Stimulated activated naive CD8-positive, alpha-beta T cell treated with anti-CD3 and anti-CD28 coated beads, Interleukin-15, Interleukin-2, amounts not matched to agents 100 U/mL and 50 U/mL, for 24 hours (primary cell): ENCODE results near the gene TRIM15.
"Not testable (repeated sequence)": the region's sequence is repeated elsewhere in the genome, so short reads cannot be mapped to it uniquely, and the experiment has no call there.

Experiments used
- ATAC-seq: fragments of 150-1000 bp; cut with Tn5 transposase; one replicate; pipeline ENCODE4 v1.10.0; 2021
- DNase-seq: peaks from one replicate; pipeline ENCODE4 v3.0.0; 2021

TRIM15 gene

DNA sequence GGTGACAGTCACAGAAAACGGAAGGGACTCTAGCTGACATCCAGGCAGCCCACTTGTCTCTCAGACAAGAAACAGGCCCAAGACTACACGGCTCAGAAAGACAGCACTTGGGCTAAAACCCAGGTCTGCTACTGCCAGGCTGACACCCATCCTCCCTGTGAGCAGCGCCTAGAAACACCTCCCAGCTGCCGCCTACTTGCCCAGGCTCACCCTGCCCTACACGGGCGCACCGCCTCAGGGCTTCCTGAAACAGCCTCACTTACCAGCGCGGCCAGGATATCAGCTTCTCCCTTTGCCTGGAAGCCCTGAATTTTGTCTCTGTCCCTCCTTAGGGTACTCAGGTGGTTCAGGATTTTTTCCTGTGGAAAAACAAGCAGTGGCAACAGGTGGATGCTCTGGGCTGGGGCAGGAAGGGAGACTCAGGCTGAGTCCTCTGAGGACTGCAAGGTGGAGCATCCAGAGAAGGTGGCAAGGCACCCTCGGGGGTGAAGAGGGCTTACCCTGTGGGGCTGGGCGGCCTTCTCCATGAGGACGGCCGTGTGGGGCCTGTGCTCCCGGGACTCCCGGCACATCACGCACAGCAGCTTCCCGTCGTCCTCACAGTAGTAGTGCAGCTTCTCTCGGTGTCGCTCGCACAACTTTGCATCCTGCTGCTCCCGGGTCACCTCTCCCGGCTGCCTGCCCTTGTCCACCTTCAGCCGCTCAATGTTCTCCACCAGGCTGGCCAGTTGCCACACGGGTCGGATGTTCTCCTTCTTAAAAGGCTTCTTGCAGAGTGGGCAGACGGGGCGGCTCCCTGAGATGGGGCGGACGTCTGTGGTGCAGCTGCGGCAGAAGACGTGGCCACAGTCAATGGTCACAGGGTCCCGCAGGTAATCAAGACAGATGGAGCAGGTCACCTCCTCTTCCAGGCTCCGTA lies 35.1 kb downstream of the TRIM15 start:
- ATAC-seq: no peak
- DNase-seq: no peak

DNA sequence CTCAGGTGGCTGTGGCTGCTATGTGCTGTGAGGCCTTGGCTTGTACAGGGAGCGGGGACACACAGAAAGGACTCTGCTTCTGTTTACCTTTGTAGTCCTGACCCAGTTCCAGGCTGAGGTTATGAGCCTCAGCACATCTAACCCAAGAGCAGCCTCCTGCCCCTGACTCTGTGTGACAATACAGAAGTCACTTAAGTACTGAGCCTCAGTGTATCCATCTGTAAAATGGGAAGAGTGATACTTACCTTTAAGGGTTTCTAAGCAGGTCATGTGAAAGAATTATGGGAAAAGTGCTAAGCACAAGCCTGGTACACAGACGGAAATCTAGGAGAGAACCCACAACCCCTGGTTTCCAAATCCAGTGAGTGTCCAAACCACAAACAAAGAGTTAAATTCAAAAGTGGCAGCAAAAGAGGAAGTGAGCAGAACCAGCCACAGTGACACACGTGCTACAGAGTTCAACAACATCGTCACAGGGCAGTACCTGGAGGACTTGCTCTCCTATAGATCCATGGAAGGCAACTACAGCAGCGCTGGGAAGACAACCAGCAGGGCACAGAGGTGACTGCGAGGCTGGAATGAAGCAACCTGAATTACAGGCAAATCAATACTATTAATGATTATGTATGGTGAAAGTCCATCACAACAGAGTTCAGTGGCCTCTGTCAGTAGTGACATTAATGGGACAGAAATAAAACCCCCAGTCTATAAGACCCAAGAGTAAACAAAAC lies 37.4 kb downstream of the TRIM15 start:
- ATAC-seq: no peak
- no peak for DNase-seq

DNA sequence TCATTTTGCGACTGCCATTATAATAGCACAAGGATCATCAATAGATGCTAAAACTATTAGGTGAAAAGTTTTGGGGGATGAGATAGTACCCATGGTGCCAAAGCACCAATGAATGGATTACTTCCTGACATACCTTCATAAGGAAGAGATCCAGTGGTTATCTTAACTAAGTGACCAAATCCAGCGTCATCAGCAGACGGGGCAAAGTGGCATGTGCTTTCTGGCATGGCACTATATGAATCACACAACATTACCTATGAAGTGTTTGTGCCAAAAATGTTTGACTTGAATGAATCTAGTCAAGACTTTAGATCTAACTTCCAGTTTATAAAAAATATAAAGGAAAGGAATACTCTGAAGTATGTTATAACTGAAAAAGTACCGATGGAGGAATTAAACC lies 39.0 kb downstream of the TRIM15 start:
- no peak for DNase-seq
- ATAC-seq: no peak

DNA sequence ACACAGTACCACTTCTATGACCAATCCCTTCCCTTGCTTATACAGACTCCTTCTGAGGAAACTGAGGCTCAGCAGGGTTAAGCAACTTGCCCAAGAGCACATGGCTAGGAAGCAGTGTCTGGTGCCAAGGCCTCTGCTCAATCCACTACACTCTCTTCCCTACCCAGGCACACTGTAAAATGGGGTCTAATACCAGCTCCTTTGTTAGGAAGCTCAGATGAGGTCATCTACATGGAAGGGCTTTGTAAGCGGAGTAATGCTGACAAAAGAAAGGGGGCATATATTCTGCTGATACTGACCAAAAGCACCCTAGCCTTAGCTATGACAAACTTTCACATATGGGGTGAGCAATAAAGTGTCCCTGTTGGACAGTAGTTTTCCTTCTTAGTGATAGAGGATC lies 40.8 kb downstream of the TRIM15 start:
- DNase-seq (no peak), ATAC-seq (no peak)

GRCh38 chr6:30206152-30206551 lies 42.8 kb downstream of the TRIM15 start:
- DNase-seq (no peak), ATAC-seq (no peak)

DNA sequence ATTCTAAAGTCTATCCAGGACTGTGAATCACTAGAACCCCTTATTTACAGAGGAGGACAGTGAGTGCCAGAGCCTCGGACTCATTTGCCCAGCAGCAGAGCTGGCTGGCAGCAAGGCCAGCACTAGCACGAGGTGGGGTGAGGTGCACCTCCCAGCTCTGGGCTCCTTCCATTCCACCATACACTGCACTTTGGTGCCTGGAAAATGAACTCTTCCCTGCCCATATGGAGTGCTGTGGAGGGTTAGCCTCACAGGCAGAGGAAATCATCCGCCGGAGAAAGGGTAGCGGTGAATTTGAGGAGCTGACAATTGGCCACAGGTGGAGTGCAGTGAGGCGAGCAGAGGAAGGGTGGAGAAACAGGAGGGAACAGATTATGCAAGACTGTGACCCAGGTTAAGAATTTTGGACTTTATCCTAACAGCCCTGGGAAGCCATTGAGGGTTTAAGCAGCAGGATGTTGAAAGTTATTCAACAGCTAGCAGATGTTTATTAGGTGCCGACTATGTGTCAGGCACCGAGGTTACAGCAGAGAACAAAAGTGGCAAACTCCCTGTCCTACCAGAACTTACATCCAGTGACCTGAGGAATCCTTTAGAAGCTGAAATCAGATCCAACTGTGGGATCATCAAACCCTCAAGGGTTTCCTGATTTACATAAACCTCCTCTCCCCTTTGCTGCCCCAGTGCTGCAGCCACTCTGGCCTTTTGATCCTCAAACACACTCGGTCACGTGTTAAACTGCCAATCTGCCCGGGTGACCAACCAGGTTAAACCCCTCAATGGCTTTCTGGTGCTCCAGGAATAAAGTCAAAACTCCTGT lies 43.7 kb downstream of the TRIM15 start:
- ATAC-seq: no peak
- no peak for DNase-seq

DNA sequence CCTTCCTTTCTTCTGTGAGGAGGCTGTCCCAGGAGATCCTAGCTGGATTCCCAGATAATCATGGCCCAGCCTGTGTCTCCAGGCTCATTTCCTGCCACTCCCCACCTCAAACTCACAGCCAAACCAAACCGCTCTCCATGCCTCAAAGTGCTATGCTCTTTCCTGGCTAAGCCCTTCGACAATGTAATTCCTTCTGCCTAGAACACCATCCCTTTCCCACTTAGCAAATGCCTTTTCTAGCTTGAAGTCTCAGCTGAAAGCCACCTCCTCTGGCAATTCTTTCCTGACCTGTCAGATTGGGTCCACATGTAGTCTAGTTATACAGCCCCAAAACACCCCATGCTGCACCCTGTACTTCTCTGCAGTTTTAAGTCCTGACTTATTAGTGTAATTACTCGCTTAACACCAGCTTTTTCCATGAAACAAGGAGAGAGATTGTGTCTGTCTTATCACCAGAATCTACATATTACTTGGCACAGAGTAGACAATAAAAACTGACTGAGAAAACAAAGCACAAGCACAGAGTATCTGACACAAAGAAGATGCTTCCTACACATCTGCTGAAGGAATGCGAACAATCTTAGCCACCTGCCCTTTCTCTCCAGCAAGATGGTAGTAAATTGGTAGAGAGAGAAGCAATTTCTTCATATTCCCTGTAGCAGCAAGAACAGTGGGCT lies 44.4 kb downstream of the TRIM15 start:
- DNase-seq (no peak), ATAC-seq (no peak)

DNA sequence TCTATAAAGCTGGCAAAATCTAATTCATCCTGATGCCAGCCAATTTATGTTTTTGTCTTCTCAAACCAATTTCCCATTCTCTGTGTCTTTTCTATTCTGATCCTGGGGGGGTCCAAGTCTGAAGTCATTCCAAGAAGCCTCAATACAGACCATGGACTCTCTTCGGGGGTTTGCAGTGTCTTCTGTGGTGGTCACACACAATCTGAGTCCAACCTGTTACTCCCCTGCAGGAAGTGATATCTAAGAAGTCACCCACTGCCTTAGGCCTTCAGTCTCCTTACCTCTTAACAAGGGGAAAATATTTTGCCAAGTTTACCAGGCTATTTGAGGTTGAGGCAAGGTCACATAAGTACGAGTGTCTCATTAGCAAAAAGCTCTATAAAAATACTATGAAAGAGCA lies 48.0 kb downstream of the TRIM15 start:
- no peak for ATAC-seq
- no peak for DNase-seq

DNA sequence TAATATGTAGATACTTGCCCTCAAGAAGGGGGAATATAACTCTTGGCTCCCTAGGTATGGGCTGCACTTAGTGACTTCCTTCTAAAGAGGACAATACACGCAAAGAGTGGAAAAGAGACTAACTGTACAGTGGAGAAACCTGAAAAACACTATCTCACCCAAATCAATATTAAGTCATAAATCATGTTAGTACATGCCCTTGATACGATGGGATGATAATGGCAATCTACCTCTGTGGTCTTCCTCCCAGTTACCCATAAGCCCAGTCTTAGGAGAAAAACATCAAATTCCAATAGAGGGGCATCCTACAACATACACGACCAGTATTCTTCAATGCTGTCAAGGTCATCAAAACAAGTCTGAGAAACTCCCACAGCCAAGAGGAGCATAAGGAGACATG lies 48.6 kb downstream of the TRIM15 start:
- ATAC-seq: no peak
- DNase-seq: no peak

- peak; percentile 93 for ATAC-seq
- DNase-seq: peak; percentile 96
Observed at GRCh38 chr6:30212865-30213666, 49.7 kb downstream of the TRIM15 start, which contains the start of gene TRIM26. Gene TRIM26, minus strand, starts transcription at chr6:30213406. Its CDS starts 14,303 bp downstream, at chr6:30199103.

DNA sequence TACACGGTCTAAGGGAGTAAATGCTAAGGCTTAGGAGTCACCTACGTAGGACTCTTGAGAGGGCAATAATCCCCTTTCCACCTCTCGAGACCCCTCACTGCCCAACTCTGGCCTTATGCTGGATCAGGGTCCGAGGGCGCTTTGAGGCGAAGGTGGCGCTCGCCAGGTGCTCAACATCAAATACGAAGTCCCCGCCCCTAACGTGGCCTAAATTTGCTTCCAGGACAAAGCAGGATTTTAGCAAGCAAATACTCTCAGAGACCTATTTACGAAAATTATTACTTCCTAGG lies 50.3 kb downstream of the TRIM15 start:
- ATAC-seq: no peak
- no peak for DNase-seq

- DNase-seq (peak; percentile 80), ATAC-seq (peak; percentile 64)
Observed at GRCh38 chr6:30213957-30214656, 50.8 kb downstream of the TRIM15 start.

DNA sequence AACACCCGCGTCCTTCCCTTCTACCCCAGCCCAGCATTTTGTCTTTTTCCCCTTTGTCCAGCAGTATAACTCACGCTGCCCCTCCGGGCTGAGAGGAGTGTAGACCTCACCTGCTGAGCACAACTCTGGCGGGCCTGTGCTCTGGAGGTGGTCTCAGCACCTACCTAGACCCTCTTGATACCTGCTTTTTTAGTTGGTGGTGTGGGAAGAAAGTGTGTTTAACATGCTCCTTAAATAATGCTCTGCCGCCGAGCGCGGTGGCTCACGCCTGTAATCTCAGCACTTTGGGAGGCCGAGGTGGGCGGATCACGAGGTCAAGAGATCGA lies 51.3 kb downstream of the TRIM15 start:
- DNase-seq (no peak), ATAC-seq (no peak)

DNA sequence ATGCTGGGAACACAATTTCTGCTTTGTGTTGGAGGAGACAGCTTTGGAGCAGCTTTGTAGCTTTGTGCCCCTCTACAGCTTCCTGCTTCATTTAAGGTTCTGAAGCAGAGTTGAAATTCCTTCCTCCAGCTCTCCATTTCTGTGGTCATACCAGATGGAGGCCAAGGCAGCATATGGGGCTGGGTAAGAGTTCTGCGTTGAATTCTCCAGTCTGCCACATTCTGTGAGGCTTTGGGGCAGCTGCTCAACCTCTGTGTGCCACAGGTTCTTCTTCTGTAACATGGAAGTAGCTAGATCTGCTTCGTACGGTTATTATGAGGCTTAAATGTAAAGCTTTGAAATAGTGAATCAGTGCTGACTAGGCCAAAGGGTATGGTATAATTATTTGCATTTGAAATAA lies 52.8 kb downstream of the TRIM15 start:
- DNase-seq (no peak), ATAC-seq (no peak)

GRCh38 chr6:30219244-30219643 lies 55.9 kb downstream of the TRIM15 start:
- ATAC-seq (peak; percentile 75), DNase-seq (peak; percentile 59)

GRCh38 chr6:30221395-30221794 lies 58.0 kb downstream of the TRIM15 start:
- not testable (repeated sequence) for ATAC-seq, DNase-seq

DNA sequence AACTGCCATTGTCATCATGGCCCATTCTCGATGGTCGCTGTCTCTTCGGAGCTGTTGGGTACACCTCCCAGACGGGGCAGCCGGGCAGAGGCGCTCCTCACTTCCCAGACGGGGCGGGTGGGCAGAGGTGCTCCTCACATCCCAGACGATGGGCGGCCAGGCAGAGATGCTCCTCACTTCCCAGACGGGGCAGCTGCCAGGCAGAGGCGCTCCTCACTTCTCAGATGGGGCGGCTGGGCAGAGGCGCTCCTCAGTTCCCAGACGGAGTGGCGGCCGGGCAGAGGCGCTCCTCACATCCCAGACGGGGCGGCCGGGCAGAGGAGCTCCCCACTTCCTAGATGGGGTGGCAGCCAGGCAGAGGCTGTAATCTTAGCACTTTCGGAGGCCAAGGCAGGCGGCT lies 58.6 kb downstream of the TRIM15 start:
- not testable (repeated sequence) for DNase-seq, ATAC-seq
